Fibroblast of lung (primary cell): ENCODE measurements around the gene ACTA1.
"Not testable (repeated sequence)": the region's sequence is repeated elsewhere in the genome, so short reads cannot be mapped to it uniquely, and the experiment has no call there.

ENCODE experiments used
- EZH2 ChIP-seq: IDR thresholded peaks from 2 replicates; pipeline ENCODE4 v1.5.1; 2012; ENCODE audit warnings: low read length, control low read depth, mild to moderate bottlenecking; ENCODE audit errors: missing control alignments
- TF ChIP-seq, protein P1 (sequence below), 2 donors: IDR thresholded peaks in 1 of 2; conservative IDR thresholded peaks in 1 of 2; 1 replicate in 1 of 2; 2 replicates in 1 of 2; pipeline ENCODE4 v1.5.1; 2011 to 2012; ENCODE audit warnings: low read length in 2 of 2, control low read depth in 1 of 2, inconsistent platforms in 1 of 2, low read depth in 1 of 2, mild to moderate bottlenecking in 1 of 2

GRCh38 chr1:229402329-229402728, 31.6 kb downstream of the ACTA1 start:
- TF ChIP-seq, protein P1, sequence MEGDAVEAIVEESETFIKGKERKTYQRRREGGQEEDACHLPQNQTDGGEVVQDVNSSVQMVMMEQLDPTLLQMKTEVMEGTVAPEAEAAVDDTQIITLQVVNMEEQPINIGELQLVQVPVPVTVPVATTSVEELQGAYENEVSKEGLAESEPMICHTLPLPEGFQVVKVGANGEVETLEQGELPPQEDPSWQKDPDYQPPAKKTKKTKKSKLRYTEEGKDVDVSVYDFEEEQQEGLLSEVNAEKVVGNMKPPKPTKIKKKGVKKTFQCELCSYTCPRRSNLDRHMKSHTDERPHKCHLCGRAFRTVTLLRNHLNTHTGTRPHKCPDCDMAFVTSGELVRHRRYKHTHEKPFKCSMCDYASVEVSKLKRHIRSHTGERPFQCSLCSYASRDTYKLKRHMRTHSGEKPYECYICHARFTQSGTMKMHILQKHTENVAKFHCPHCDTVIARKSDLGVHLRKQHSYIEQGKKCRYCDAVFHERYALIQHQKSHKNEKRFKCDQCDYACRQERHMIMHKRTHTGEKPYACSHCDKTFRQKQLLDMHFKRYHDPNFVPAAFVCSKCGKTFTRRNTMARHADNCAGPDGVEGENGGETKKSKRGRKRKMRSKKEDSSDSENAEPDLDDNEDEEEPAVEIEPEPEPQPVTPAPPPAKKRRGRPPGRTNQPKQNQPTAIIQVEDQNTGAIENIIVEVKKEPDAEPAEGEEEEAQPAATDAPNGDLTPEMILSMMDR (conservative IDR thresholded peaks at IDR 0.05 in 1 of 2, IDR thresholded peaks at IDR 0.05 in 1 of 2; ENCODE audit: low read depth in 1 of 2, low read length in 2 of 2), result not testable (repeated sequence)
- TF ChIP-seq EZH2, result not testable (repeated sequence)
